Activated CD4-positive, alpha-beta T cell treated with anti-CD3 and anti-CD28 coated beads, Interleukin-2, amount 10 ng/mL, durations not matched to agents 24 days and 14 days (primary cell): ENCODE data around the gene APOL4. TPM values are rescaled to one million over a fixed set of nuclear protein-coding genes. Genes with fewer than 3 reads are reported as not detected.
A peak's percentile ranks its signal among the peaks of the same experiment; 100 is the strongest.
"Not testable (repeated sequence)": the region's sequence is repeated elsewhere in the genome, so short reads cannot be mapped to it uniquely, and the experiment has no call there.

Experiments used
- DNase-seq: peaks from one replicate; pipeline ENCODE4 v3.0.0; 2022
- H3K27ac Mint-ChIP-seq: one replicate; pipeline ENCODE4 v1.8.0; 2022; ENCODE audit warnings: mild to moderate bottlenecking, mixed read lengths
- H3K27me3 Mint-ChIP-seq: one replicate; pipeline ENCODE4 v1.8.0; 2022; ENCODE audit warnings: mixed read lengths
- H3K36me3 Mint-ChIP-seq: one replicate; pipeline ENCODE4 v1.8.0; 2022; ENCODE audit warnings: low read depth, mild to moderate bottlenecking, mixed read lengths
- H3K4me1 Mint-ChIP-seq: one replicate; pipeline ENCODE4 v1.8.0; 2021; ENCODE audit warnings: mixed read lengths
- H3K4me3 Mint-ChIP-seq: one replicate; pipeline ENCODE4 v1.8.0; 2022; ENCODE audit warnings: mild to moderate bottlenecking, moderate library complexity, mixed read lengths
- H3K9me3 Mint-ChIP-seq: one replicate; pipeline ENCODE4 v1.8.0; 2021; ENCODE audit warnings: mixed read lengths
- intact Hi-C: fragments of 100-400 bp; cut with micrococcal nuclease; formaldehyde crosslinking; loops from one replicate; pipeline ENCODE4 v1.15.1; 2023
- total RNA-seq: library from RNA; stranded (reverse); gene quantifications from 2 replicates; pipeline ENCODE4 v1.2.3, GENCODE V29; 2022

The APOL4 gene
- total RNA-seq, 1 donor from 2014 or later, result not detected

GRCh38 chr22:36180928-36181327 lies 20.7 kb downstream of the APOL4 start:
- Mint-ChIP-seq H3K4me3 (no peak overlapping the region), H3K27me3 (peaks cover 12% of the 10 kb centered on the region), H3K4me1 (peaks cover 3% of the 10 kb centered on the region), H3K9me3 (peaks cover 10% of the 10 kb centered on the region), H3K27ac (no peak overlapping the region), H3K36me3 (no peaks in the 10 kb centered on the region)
- no peak for DNase-seq
- intact Hi-C loops, result loop anchor here (1.0 to 2.0 kb wide), 2 partner anchors 24 to 36 kb away; no protein-coding TSS in a partner anchor

DNA sequence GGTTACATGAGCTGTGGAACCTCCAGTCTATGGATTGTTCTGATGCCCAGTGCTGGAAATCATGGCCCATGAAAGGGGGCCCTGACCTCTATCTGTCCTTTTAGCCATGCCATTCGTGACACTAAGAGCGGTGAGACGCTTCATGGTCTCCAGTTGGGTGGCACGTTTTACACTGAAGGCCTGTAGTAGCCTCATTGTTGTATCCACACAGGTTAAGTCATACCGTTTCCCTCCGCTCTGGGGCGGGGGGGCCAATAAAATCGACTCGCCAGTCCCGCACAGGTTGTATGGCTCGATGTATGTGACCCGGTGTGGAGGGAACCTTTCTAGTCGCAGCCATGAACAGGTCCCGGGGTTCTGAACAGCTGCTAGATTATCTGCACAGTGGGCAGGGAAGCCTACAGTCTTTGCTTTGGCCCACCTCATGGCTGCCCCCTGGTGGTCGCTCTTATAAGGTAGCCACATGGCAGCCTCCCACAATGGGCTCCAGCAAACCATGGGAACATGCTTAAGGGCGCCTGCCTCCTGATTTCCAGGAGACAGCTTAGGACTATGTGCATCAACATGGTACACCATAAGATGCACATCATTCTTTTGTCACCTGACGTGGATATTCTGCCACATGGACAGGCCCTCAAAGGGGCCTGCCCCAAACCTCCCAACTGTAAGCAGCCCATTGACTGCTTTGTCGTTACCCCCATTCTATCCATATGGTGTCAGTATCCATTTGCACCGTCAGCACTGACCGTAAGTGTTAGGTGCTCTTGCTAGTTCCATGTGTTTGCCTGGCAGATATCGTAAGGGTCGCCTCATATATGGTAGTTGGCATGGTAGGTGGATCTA lies 21.4 kb downstream of the APOL4 start:
- intact Hi-C loops, result loop anchor here (1.0 to 2.0 kb wide), 2 partner anchors 23 to 35 kb away; no protein-coding TSS in a partner anchor
- peaks cover 10% of the 10 kb centered on the region for H3K9me3 Mint-ChIP-seq

GRCh38 chr22:36177160-36177559 lies 24.4 kb downstream of the APOL4 start:
- Mint-ChIP-seq H3K4me3 (no peak overlapping the region), H3K27ac (no peak overlapping the region), H3K36me3 (no peaks in the 10 kb centered on the region), H3K4me1 (peaks cover 3% of the 10 kb centered on the region), H3K9me3 (peaks cover 10% of the 10 kb centered on the region), H3K27me3 (peaks cover 8% of the 10 kb centered on the region)
- intact Hi-C loops, result no loop called here
- DNase-seq, result no peak

More for the DNA sequence above, 21.4 kb downstream of the APOL4 start:
- DNase-seq, result peak; percentile 94
- H3K36me3 Mint-ChIP-seq, result no peaks in the 10 kb centered on the region
- no peak overlapping the region for H3K27ac Mint-ChIP-seq
- no peak overlapping the region for H3K4me3 Mint-ChIP-seq
- peaks cover 12% of the 10 kb centered on the region for H3K27me3 Mint-ChIP-seq
- peaks cover 3% of the 10 kb centered on the region for H3K4me1 Mint-ChIP-seq

- Mint-ChIP-seq H3K9me3 (peaks cover 10% of the 10 kb centered on the region), H3K27ac (no peak overlapping the region), H3K36me3 (no peaks in the 10 kb centered on the region), H3K4me1 (peaks cover 3% of the 10 kb centered on the region), H3K27me3 (peaks cover 9% of the 10 kb centered on the region), H3K4me3 (no peak overlapping the region)
- no peak for DNase-seq
- intact Hi-C loops, result no loop called here
Observed at GRCh38 chr22:36175892-36176291, 25.7 kb downstream of the APOL4 start.

DNA sequence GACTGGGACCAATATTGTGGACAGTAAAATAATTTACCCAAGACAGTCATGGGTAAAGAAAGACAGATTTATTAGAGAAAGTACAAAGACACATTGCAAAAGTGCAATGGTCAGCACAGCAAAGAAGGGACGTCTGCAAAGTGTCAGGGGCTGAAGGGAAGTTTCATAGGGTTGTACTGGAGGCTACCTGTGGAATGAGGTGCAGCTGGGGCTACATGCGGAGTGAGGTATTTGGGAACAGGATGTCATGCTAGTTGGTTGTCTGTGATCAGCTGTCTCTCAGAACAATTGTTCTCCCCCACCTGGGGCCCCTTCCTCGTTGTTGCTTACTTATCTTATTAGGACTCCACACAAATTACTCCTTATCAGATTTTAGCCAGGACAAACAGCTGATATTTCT lies 29.7 kb downstream of the APOL4 start:
- H3K36me3 Mint-ChIP-seq, result peaks cover 1% of the 10 kb centered on the region

GRCh38 chr22:36166518-36167220 lies 34.9 kb downstream of the APOL4 start:
- peak overlapping the region; percentile 48 for H3K27ac Mint-ChIP-seq
- peaks cover 5% of the 10 kb centered on the region for H3K9me3 Mint-ChIP-seq
- H3K36me3 Mint-ChIP-seq, result peaks cover 1% of the 10 kb centered on the region
- peak; percentile 80 for DNase-seq
- H3K27me3 Mint-ChIP-seq, result peaks cover 2% of the 10 kb centered on the region
- peaks cover 42% of the 10 kb centered on the region for H3K4me1 Mint-ChIP-seq
- intact Hi-C loops, result loop anchor here (10.0 kb wide), 1 partner anchor 318 kb away; the partner anchor contains the start of gene TXN2
- H3K4me3 Mint-ChIP-seq, result peak overlapping the region; percentile 42

More for the DNA sequence above, 29.7 kb downstream of the APOL4 start:
- intact Hi-C loops, result no loop called here
- no peak overlapping the region for H3K4me3 Mint-ChIP-seq
- DNase-seq, result no peak
- peaks cover 9% of the 10 kb centered on the region for H3K27me3 Mint-ChIP-seq
- no peak overlapping the region for H3K27ac Mint-ChIP-seq
- peaks cover 6% of the 10 kb centered on the region for H3K4me1 Mint-ChIP-seq
- H3K9me3 Mint-ChIP-seq, result peaks cover 12% of the 10 kb centered on the region

- H3K27ac Mint-ChIP-seq, result peak overlapping the region; percentile 47
- H3K36me3 Mint-ChIP-seq, result peaks cover 1% of the 10 kb centered on the region
- peaks cover 48% of the 10 kb centered on the region for H3K4me1 Mint-ChIP-seq
- no peak for DNase-seq
- no peaks in the 10 kb centered on the region for H3K27me3 Mint-ChIP-seq
- peaks cover 5% of the 10 kb centered on the region for H3K9me3 Mint-ChIP-seq
- intact Hi-C loops, result loop anchor here (10.0 kb wide), 1 partner anchor 319 kb away; the partner anchor contains the start of gene TXN2
- no peak overlapping the region for H3K4me3 Mint-ChIP-seq
Observed at GRCh38 chr22:36166086-36166485, 35.5 kb downstream of the APOL4 start.

- Mint-ChIP-seq H3K9me3 (peaks cover 5% of the 10 kb centered on the region), H3K4me3 (no peak overlapping the region), H3K27ac (no peak overlapping the region), H3K36me3 (peaks cover 1% of the 10 kb centered on the region), H3K4me1 (peaks cover 57% of the 10 kb centered on the region), H3K27me3 (no peaks in the 10 kb centered on the region)
- no peak for DNase-seq
- intact Hi-C loops, result loop anchor here (10.0 kb wide), 1 partner anchor 320 kb away; the partner anchor contains the start of gene TXN2
Observed at GRCh38 chr22:36165141-36165540, 36.5 kb downstream of the APOL4 start.

- intact Hi-C loops, result loop anchor here (10.0 kb wide), 1 partner anchor 320 kb away; the partner anchor contains the start of gene TXN2
- H3K4me3 Mint-ChIP-seq, result no peak overlapping the region
Observed at GRCh38 chr22:36164621-36165020, 37.0 kb downstream of the APOL4 start.

GRCh38 chr22:36163497-36163896 lies 38.1 kb downstream of the APOL4 start:
- intact Hi-C loops, result loop anchor here (10.0 kb wide), 1 partner anchor 321 kb away; the partner anchor contains the start of gene TXN2
- Mint-ChIP-seq H3K36me3 (peaks cover 6% of the 10 kb centered on the region), H3K27ac (no peak overlapping the region), H3K4me3 (no peak overlapping the region), H3K4me1 (peaks cover 70% of the 10 kb centered on the region), H3K9me3 (no peaks in the 10 kb centered on the region), H3K27me3 (no peaks in the 10 kb centered on the region)
- no peak for DNase-seq

More at GRCh38 chr22:36164621-36165020, 37.0 kb downstream of the APOL4 start:
- H3K27me3 Mint-ChIP-seq, result no peaks in the 10 kb centered on the region
- H3K36me3 Mint-ChIP-seq, result peaks cover 3% of the 10 kb centered on the region
- no peak overlapping the region for H3K27ac Mint-ChIP-seq
- H3K4me1 Mint-ChIP-seq, result peaks cover 59% of the 10 kb centered on the region
- no peak for DNase-seq
- H3K9me3 Mint-ChIP-seq, result peaks cover 5% of the 10 kb centered on the region

GRCh38 chr22:36162127-36163034 lies 39.2 kb downstream of the APOL4 start:
- Mint-ChIP-seq H3K4me3 (peak overlapping the region; percentile 94), H3K4me1 (peaks cover 76% of the 10 kb centered on the region), H3K27ac (peak overlapping the region; percentile 95), H3K9me3 (no peaks in the 10 kb centered on the region), H3K27me3 (no peaks in the 10 kb centered on the region), H3K36me3 (peaks cover 6% of the 10 kb centered on the region)
- DNase-seq, result peak; percentile 76
- intact Hi-C loops, result loop anchor here (10.0 kb wide), 1 partner anchor 322 kb away; the partner anchor contains the start of gene TXN2

GRCh38 chr22:36161793-36162126 lies 39.8 kb downstream of the APOL4 start:
- H3K4me3 Mint-ChIP-seq, result peak overlapping the region; percentile 94

DNA sequence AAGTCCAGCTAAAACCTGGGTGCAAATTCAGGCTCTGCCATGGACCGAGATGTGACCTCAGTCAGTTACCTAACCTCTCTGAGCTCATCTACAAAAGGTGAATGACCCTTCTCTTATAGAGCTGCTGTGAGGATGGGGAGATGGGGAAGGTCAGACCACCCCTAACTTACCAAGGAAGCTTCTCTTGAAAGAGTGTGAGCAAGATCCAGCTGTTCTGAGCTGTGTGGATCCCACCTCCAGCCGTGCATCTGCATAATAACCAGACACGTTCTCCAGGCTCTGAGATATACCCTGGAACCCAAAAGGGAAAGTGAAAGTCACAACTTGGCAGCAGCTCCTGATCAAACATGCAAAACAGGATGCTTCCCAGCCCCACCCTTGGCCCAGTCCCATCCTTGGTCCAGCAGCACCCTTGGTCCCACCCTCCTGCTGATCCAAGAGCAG lies 41.1 kb downstream of the APOL4 start, which contains the start of gene APOL3:
Gene APOL3, minus strand, starts transcription at position 257 of the 444 bp plus-strand sequence. CDS start 11,700 bp downstream, outside the sequence.
- Mint-ChIP-seq H3K27ac (peak within 1 kb of the TSS; percentile 95), H3K27me3 (no peaks in the 10 kb centered on the region), H3K4me1 (peaks cover 78% of the 10 kb centered on the region), H3K9me3 (no peaks in the 10 kb centered on the region), H3K36me3 (peaks cover 14% of the 10 kb centered on the region), H3K4me3 (peak within 1 kb of the TSS; percentile 94)
- intact Hi-C loops, result loop anchor here (10.0 kb wide), 1 partner anchor 324 kb away; the partner anchor contains the start of gene TXN2
- peak; percentile 88 for DNase-seq

More at GRCh38 chr22:36161793-36162126, 39.8 kb downstream of the APOL4 start:
- not testable (repeated sequence) for H3K27me3 Mint-ChIP-seq, DNase-seq, H3K9me3 Mint-ChIP-seq
- peaks cover 11% of the 10 kb centered on the region for H3K36me3 Mint-ChIP-seq
- H3K4me1 Mint-ChIP-seq, result peaks cover 76% of the 10 kb centered on the region
- peak overlapping the region; percentile 95 for H3K27ac Mint-ChIP-seq
- intact Hi-C loops, result loop anchor here (10.0 kb wide), 1 partner anchor 323 kb away; the partner anchor contains the start of gene TXN2
